ELR (cell line): ENCODE measurements around the gene TEX19.
"Not testable (repeated sequence)": the region's sequence is repeated elsewhere in the genome, so short reads cannot be mapped to it uniquely, and the experiment has no call there.

Source experiments
- DNase-seq: peaks from one replicate; pipeline ENCODE4 v3.0.0-alpha.2; 2015; ENCODE audit warnings: low read depth

TEX19 gene

GRCh38 chr17:82411396-82412053 lies 52.5 kb downstream of the TEX19 start:
- no peak for DNase-seq

DNA sequence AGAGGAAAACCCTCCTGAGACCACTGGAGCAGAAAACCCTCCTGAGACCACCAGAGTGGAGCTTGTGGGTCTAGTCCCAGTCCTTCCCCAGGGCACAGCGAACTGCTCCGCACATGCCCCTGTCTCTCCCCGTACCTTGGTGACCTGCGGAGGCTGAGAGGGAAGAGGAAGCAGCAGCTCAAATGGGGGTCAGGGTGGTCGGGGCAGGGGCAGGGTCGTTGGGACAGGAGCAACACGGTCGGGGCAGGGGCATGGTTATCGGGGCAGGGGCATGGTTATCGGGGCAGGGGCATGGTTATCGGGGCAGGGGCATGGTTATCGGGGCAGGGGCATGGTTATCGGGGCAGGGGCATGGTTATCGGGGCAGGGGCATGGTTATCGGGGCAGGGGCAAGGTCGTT lies 53.0 kb downstream of the TEX19 start:
- DNase-seq, result not testable (repeated sequence)

- DNase-seq, result no peak
These were observed 53.8 kb downstream of the TEX19 start for GRCh38 chr17:82412535-82413520.
